ENCODE data around the gene NACC1.

Gene NACC1

DNA sequence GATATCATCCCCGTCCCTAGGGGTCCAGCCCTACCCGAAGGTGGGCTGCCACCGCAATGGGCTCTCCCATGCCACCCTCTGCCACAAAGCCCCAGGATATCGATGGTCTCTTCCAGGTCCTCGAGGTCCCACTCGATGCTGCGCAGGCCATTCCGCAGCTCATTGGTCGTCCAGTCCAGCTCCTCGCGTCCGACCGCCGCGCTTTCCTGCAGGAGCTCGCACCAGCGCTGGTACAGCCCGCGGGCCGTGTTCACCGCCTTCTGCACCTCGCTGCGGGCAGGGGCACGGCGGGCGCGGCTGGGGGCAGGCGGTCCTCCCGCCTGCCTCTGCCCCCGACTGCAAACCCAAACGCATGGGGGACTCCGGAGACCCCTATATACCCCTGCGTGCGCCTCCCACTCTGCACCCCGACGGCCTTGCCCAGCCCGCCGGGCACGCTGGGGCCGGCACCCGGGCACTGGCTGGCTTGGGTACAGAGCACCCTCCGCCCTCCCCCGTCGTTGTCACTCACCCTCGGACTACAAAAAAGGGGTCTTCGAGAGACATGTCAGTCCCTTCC, 31.6 kb downstream of the NACC1 start:
- peak; percentile 30 for DNase-seq

- DNase-seq: peak; percentile 92
These were observed 32.3 kb downstream of the NACC1 start, which contains the start of the genes IER2 and STX10 for GRCh38 chr19:13150187-13150930. TSS of gene IER2 (plus strand) at chr19:13150411. CDS start at chr19:13153187, 2,776 bp downstream. TSS of gene STX10 (minus strand) at chr19:13150375. CDS start at chr19:13150173, 202 bp downstream.

DNA sequence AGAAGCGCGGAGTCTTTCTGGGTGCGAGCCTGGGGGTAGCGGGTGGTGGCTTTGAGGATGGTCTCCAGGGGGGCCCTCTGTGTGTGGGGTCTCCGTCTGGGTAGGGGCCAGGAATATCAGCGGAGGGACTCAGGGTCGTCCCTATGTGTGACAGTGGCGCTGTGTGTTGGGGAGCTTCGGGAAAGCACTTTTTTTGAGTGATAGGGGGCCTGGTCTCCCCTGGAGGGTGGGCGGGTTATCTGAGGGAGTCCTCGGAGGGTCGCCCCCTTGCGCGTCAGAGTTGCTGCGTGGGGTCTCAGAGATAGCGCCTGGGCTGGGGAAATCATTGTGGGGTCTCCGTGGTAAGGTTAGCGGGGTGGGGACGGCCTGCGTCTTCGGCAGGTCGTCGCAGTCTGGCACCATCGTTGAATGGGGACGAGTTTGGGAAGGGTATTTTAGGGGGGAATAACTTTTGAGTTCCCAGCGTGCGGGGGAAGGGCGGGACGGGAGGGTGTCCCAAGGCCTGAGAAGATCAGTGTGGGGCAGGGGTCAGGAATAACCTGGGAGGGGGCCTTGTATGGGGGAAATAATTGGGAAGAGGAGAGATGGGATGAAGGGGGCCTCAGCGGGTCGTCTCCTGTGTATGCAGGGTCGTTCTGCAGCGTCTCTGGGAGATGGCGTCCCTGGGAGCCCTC, 33.0 kb downstream of the NACC1 start:
- peak; percentile 16 for DNase-seq

DNA sequence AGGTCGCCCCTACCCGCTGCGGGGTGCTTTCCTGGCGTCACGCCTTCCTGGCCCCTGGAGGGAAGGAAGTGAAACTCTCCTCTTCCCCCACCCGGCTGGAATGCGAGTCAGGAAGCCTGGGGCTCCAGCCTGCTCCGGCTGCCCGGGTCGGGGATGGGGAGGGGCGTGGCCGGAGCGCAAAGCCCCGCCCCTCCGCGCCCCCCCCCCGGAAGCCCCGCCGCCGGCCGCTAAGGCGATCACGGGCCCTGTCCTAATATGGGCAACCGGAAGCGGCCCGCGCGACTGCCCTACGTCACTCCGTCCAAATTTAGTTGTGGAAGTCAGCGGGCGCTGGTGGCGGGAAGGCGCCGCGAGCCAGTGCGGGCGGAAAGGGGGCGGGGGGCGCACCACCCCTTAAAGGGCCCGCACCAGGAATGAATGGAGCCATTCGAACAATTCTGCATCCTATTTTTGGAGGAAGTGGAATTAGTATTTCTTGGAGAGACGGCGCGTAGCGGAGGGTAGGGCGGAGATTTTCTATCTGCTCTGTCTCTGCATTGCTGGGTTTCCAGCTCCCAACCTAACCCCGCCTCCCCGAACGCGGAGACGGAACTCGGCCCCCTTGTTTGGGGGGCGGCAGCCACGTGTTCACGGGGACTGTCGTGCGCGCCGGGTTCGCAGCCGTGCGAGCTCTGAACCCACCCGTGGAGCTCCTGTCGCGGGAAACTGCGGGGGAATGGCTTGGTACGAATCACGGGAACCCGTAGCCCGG, 33.7 kb downstream of the NACC1 start:
- DNase-seq: peak; percentile 96

DNA sequence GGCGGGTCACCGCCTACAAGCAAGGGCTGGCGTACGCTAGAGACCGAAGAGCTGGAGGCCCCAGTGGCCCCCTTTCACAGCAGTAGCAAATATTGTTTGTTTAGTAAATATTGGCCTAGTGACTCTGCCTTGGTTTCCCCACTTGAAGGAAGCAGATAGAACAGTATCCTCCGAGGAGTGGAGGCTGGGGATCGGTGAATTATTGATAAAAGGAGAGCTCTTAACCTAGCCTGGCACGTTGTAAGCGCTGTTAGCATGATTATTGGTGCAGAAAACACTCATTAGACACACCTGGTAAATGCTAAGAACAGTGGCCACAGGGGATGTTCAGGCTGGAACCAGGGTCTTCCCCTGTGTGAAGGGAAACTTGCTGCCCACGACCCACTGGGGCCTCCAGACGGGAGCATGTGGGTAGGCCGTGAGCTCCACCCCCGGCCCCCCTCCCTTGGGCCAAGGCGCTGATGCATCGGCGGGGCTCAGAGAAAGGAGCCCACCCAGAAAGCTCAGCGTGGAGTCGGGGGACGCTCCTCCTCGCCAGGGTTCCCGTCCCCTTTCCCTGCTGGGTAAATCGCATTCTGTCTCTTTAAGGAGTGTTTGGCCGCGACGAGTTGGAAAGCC, 34.4 kb downstream of the NACC1 start:
- no peak for DNase-seq

GRCh38 chr19:13152974-13153568, 35.0 kb downstream of the NACC1 start:
- peak; percentile 96 for DNase-seq

DNA sequence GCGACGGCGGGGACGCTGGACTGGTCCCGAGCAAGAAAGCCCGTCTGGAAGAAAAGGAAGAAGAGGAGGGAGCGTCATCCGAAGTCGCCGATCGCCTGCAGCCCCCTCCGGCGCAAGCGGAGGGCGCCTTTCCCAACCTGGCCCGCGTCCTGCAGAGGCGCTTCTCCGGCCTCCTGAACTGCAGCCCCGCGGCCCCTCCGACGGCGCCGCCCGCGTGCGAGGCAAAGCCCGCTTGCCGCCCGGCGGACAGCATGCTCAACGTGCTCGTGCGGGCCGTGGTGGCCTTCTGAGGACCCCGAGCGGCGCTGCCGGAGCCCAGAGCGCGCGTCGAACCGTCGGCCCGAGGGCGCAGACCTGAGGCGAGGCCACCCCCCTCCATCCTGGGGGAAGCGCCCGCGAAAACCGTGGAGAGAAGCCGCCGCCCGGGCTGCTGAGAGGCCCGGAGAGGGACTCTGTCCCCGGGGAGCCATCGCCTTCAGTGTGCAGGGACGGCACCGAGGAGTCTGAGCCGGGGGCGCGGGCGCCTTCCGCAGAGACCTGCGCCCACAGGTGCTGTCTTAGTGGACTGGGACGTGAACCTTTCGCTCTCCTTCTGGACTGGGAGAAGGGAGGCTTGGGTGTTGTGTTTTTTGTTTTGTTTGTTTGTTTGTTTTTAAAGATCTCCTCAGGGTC, 35.6 kb downstream of the NACC1 start:
- no peak for DNase-seq

GRCh38 chr19:13154241-13154778, 36.2 kb downstream of the NACC1 start:
- DNase-seq: peak; percentile 72

DNA sequence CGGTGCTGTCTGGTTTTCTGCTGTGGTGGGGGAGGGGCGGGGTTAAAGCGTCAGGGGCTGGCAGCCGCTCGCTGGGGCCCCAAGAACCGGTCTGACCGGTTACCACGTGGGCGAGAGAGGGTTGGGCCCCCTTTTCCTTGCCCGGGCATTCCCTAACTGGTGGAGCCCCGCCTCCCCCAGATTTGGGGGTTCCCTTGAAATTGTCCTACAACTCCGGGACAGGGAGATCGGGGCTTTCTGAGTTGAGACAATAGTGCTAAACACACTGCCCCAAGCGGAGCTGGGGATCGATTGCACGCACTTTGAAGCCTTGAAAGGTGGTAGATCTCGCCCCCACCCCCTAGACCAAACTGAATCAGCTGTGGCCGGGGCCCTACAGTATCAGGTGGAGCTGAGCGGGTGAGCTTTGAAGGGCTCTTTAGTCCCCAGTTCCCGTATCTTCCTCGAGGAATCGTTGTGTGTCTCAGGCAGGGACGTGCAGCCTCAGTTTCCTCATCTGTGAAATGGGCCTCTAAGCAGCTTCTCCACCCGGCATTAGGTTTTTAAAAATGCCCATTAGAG, 36.9 kb downstream of the NACC1 start:
- DNase-seq: peak; percentile 87

DNA sequence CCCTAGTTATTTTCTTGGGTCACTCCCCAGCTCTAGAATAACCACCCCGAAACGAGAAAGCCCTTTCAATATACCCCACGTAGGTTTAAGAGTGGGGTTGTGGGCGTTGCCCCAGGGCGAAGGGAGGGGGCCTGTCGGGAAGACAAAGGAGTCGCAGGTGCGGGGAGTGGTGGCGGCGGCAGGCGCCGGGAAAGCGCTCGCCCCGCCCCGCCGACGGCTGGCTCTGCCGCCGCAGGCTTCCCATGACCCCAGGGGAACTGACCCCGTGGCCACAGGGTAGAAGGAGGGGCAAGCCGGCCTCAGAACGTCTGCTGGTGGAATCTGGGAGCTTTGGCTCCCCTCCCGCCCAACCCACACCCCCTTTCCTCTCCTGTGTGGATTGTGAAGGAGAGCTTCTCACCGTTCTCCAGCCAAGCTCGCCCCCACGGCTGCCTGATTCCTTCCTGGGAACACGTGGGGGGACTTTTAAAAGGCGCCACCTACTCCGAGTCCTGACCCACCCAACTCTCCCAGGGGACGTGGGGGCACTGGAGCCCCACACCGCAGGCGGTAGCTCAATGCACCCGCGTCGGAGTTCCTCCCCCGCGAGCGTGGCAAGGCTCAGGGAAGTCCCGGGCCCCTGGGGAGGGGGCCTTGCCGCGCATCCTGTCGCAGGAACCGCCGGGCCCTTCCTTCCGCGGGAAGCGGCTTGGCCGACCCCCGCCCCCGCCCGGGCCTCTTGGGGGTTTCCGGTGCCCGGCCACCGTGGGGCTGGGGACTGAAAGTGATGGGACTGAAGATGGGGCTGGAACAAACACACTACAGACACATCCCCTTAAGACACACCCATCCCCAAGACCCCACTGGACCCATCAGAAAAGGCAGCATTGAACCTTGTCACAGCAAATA, 37.7 kb downstream of the NACC1 start:
- DNase-seq: peak; percentile 56

GRCh38 chr19:13159713-13160112, 41.6 kb downstream of the NACC1 start:
- DNase-seq: no peak

GRCh38 chr19:13160557-13160956, 42.5 kb downstream of the NACC1 start:
- no peak for DNase-seq

GRCh38 chr19:13162724-13163608, 44.9 kb downstream of the NACC1 start:
- DNase-seq: peak; percentile 93

GRCh38 chr19:13163609-13164342, 45.7 kb downstream of the NACC1 start:
- peak; percentile 67 for DNase-seq

DNA sequence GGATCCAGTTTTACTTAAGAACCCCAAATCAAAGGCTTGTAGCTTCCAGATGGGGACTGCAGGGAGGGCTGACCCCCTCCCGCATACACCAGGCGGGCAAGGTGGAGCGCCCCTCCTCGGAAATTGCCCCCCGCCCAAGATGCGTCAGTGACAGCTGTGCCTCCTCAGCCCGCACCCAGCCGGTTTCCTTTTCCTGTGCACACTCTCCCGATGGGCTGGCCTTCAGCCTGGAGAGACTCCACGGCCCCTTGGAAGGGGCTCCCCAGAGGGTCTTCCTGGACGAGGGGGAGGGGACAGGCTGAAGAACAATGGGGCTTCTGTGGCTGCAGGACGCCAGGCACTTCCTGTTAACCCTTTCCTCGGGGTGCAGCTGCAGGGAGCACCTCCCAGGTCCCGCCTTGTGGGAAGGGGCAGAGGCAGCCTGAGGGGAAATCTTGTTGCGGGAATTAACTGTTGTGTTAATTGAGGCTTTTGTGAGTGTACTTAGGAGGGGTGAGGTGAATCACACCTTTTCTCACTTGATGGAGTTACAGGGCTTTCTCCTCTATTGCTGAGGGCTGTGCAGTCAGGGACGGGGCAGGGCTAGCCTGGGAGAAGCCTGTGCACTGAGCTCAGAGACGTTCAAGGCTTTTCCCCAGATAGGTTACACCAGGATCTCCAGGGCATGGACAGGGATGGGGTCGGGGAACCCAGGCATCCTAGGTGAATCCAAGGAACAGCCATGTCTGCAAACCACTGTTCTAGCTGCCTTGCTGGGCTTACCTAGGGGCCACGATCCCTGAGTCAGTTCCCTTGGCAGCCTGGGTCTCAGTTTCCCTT, 46.5 kb downstream of the NACC1 start:
- peak; percentile 54 for DNase-seq

DNA sequence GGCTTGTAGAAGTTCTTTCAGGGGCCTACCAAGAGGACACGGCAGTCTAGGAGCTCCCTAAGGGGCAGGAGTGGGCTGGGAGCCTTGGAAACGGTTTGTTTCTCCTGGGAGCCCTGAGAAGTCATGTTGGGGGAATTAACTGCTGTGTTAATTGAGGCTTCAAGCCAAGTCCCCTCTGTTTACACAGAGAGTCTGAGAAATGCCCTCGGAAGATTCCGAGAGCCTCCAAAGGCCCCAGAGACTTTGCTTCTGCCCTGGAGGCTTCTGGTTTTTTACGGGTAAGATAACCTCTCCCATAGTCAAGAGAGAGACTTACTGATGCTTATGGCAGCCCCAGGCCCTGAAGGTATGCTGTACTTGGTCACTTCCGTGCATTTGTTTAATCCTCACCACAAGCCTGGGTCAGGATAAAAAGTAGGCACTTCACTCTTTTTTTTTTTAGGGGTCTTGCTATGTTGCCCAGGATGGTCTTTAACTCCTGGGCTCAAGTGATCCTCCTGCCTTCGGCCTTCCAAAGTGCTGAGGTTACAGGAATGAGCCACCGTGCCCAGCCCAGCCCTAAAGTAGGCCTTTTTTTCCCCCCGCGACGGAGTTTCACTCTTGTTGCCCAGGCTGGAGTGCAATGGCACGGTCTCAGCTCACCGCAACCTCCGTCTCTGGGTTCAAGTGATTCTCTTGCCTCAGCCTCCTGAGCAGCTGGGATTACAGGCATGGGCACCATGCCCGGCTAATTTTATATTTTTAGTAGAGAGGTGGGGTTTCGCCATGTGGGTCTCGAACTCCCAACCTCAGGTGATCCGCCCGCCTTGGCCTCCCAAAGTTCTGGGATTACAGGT, 47.3 kb downstream of the NACC1 start:
- DNase-seq: no peak
